AG09319 (cell line): ENCODE results near the gene HABP4.

ENCODE experiments used
- DNase-seq: peaks from one replicate; pipeline ENCODE4 v3.0.0-alpha.2; 2010; ENCODE audit warnings: low read depth; ENCODE audit errors: extremely low read depth
- CTCF ChIP-seq: IDR thresholded peaks from 2 replicates; pipeline ENCODE4 v1.5.1; 2011; ENCODE audit warnings: low read depth, mild to moderate bottlenecking, inconsistent platforms, low read length, moderate library complexity

The HABP4 gene

DNA sequence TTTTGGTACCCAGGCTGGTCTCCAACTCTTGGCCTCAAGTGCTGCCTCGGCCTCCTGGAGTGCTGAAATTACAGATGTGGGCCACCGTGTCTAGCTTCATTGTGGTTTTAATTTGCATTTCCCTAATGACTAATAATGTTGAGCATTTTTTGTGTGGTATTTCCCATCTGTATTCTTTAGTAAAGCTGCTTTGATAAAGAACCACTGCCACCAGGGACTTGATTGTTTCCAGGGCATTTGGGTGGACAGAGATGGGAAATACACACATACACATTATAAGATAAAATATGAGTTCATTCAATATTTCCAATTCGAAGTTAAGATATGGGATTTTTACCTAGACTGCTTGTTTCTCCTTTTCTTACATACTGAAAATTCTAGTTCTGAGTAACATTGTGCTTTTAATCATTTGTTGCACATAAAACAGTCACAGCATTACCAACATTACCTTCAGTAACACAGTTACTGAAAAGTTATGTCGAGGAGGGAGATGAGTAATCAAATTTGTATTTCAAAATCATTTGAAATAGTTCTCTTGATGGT is 28.9 kb downstream of the HABP4 start:
- no peak for TF ChIP-seq CTCF
- no peak for DNase-seq

DNA sequence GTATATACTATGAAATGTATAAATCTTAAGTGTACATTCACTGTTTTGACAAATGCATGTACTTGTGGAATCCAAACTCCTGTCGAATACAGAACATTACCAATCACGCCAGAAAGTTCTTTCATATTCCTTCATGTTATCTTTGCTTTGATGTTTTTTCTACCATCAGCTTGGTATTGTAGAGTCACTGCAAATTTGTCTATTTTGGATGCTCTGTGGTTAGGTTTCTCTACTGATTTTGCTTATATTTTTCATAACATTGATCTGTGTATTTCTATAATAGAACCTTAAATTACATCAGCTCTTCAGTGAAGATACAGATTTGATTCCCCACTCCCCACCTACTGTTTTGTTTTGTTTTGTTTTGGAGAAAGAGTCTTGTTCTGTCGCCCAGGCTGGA is 30.8 kb downstream of the HABP4 start:
- no peak for TF ChIP-seq CTCF
- DNase-seq = no peak

GRCh38 chr9:96482476-96482875 is 32.5 kb downstream of the HABP4 start:
- no peak for DNase-seq
- no peak for TF ChIP-seq CTCF

GRCh38 chr9:96483197-96483596 is 33.2 kb downstream of the HABP4 start:
- TF ChIP-seq CTCF = no peak
- DNase-seq = no peak

DNA sequence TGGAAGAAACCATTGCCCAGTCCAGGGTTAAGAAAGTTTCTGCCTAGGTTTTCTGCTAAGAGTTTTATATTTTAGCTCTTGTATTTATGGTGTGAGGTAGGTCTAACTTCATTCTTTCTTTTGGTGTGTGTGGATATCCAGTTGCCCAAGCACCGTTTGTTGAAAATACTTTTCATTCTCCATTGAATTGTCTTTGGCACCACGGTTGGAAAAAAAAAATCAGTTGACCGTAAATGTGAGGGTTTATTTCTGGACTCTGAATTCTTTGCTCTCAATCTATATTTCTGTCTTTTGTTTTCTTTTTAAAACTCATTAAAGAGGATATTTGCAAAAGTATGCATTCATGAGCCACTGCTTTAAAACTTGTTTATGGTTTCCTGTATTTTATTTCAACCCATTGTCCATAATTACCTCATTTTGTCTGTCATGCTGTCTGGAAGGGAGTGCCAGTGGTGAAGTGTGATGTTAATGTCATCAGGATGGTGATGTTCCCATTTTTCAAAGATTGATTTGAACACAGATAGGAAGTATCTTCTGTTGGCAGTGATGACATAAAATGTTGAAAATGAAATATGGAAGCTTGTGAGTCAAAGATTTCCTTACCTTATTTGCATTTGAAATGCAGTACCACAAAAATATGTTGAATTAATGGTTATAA is 33.9 kb downstream of the HABP4 start:
- DNase-seq = no peak
- no peak for TF ChIP-seq CTCF

GRCh38 chr9:96484521-96484931 is 34.6 kb downstream of the HABP4 start:
- DNase-seq = no peak
- TF ChIP-seq CTCF = no peak

DNA sequence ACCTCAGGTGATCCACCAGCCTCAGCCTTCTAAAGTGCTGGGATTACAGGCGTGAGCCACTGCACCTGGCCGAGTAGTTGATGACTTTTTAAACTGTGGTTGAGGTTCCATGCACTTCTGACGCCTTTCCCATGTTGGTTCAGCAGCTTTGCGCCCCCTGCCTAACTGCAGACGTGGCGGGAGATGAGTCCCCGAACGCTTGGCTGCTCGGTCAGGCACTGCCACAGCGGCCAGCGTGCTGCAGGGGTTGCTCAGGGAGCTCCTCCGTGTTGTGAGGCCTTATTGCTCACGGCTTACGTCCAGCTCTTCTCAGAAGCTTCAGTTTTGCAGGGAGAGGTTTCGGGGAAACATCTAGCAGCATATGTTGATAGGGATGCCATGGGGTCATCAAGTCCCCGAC is 35.3 kb downstream of the HABP4 start:
- no peak for TF ChIP-seq CTCF
- no peak for DNase-seq
